Right lobe of liver (tissue), 6 donors: ENCODE data around the gene TMEM54. TPM values are rescaled to one million over a fixed set of nuclear protein-coding genes. Genes with fewer than 3 reads are reported as not detected.

Experiments used
- ATAC-seq, 4 donors: fragments of 200-7000 bp; cut with Tn5 transposase; one replicate each; pipeline ENCODE4 v1.9.1; 2020; ENCODE audit warnings: mild to moderate bottlenecking in 4 of 4, moderate library complexity in 4 of 4
- DNase-seq, 3 donors: peaks; one replicate each; pipeline ENCODE4 v3.0.0-alpha.2; 2020
- H3K27ac ChIP-seq, 3 donors: fragments of 200-600 bp; one replicate each; pipeline ENCODE4 v1.8.0; 2022
- H3K27me3 ChIP-seq, 2 donors: fragments of 200-600 bp; one replicate each; pipeline ENCODE4 v1.8.0; 2022
- H3K36me3 ChIP-seq, 4 donors: fragments of 200-600 bp; sonication (generic) in 1 of 4; one replicate each; pipeline versions ENCODE4 v1.5.1 to v1.8.0; 2017 to 2022; ENCODE audit warnings: control low read depth in 1 of 4
- H3K4me1 ChIP-seq, 4 donors: fragments of 200-600 bp; sonication (generic) in 1 of 4; one replicate each; pipeline versions ENCODE4 v1.5.1 to v1.8.0; 2017 to 2022; ENCODE audit warnings: control low read depth in 1 of 4
- H3K4me3 ChIP-seq, 3 donors: fragments of 200-600 bp; one replicate each; pipeline ENCODE4 v1.8.0; 2022
- H3K9me3 ChIP-seq, 4 donors: fragments of 200-600 bp; sonication (generic) in 1 of 4; one replicate each; pipeline versions ENCODE4 v1.5.1 to v1.8.0; 2017 to 2022; ENCODE audit warnings: control low read depth in 1 of 4
- CTCF ChIP-seq, 4 donors: fragments of 200-600 bp in 3 of 4; fragments of 450-650 bp in 1 of 4; IDR thresholded peaks; one replicate each; pipeline versions ENCODE4 v1.5.1 to v1.8.0; 2016 to 2022; ENCODE audit warnings: antibody characterized with exemption in 4 of 4, mild to moderate bottlenecking in 2 of 4
- POLR2A ChIP-seq: fragments of 450-650 bp; IDR thresholded peaks from one replicate; pipeline ENCODE4 v1.6.1; 2017; ENCODE audit warnings: antibody characterized with exemption, mild to moderate bottlenecking
- WGBS: methylation state at CpG from one replicate; pipeline ENCODE4 v1.1.6; 2018; ENCODE audit warnings: low coverage, low lambda C conversion rate; ENCODE audit not compliant: insufficient coverage; ENCODE audit errors: missing lambda C conversion rate; 5-methylcytosine and 5-hydroxymethylcytosine counted together
- intact Hi-C, 2 donors: fragments of 100-400 bp; cut with DNase I; formaldehyde crosslinking; loops; one replicate each; pipeline versions ENCODE4 v1.11.2 to v1.14.1; 2022
- total RNA-seq, 6 experiments: library from RNA; depleted of rRNA in 2 of 6; stranded (reverse); fragments of >200 nt in 2 of 6; fragmentation: NEBNext Ultra II Directional in 3 of 6; extraction: Animal tissue kit (Norgen Biotek cat#: 25700) in 3 of 6; gene quantifications; one replicate each; pipeline versions ENCODE4 v1.1.0 to v1.2.4, GENCODE V29; 2016 to 2023
- donor health status: DM: no; HTN: yes; CAD: no.
- donor health status: DM: no; HTN: no; CAD: no.
- donor health status: DM: no; HTN: no; CAD: no.
- donor health status: DM: no; HTN: yes; CAD: no.
- donor health status: DM: no; HTN: yes; CAD: no.

The TMEM54 gene
- total RNA-seq, 6 experiments from 2014 or later, result 3.9 to 14.4 (median 9.0) TPM

GRCh38 chr1:32918179-32918578 is 17.0 kb upstream of the TMEM54 start:
- intact Hi-C loops, result no loop called here
- TF ChIP-seq POLR2A (no peak), CTCF (IDR thresholded peaks at IDR 0.05) (no peak)
- ATAC-seq (no peak), DNase-seq (no peak)
- H3K9me3 ChIP-seq, result no peaks in the 10 kb centered on the region
- H3K4me1 ChIP-seq, result peaks cover 0 to 4% (median 0%) of the 10 kb centered on the region in 4 donors
- no CpG with 5 or more reads among the region's 1 CpG for WGBS
- no peaks in the 10 kb centered on the region for H3K27me3 ChIP-seq
- H3K36me3 ChIP-seq, result no peaks in the 10 kb centered on the region
- H3K4me3 ChIP-seq, result no peak overlapping the region
- no peak overlapping the region for H3K27ac ChIP-seq

GRCh38 chr1:32917521-32917920 is 16.3 kb upstream of the TMEM54 start:
- no peak for ATAC-seq
- intact Hi-C loops, result no loop called here
- no peak overlapping the region for H3K4me3 ChIP-seq
- 71% methylated on average over 5 of the region's 7 CpGs for WGBS
- TF ChIP-seq CTCF (IDR thresholded peaks at IDR 0.05), result no peak
- TF ChIP-seq POLR2A, result no peak
- H3K4me1 ChIP-seq, result peaks cover 0 to 4% (median 0%) of the 10 kb centered on the region in 4 donors
- H3K9me3 ChIP-seq, result no peaks in the 10 kb centered on the region
- no peak overlapping the region for H3K27ac ChIP-seq
- H3K36me3 ChIP-seq, result no peaks in the 10 kb centered on the region
- H3K27me3 ChIP-seq, result no peaks in the 10 kb centered on the region
- no peak for DNase-seq

- Histone ChIP-seq H3K4me3 (no peak overlapping the region), H3K27ac (no peak overlapping the region), H3K9me3 (no peaks in the 10 kb centered on the region), H3K36me3 (no peaks in the 10 kb centered on the region), H3K4me1 (peaks cover 0 to under 1% (median 0%) of the 10 kb centered on the region in 4 donors), H3K27me3 (no peaks in the 10 kb centered on the region)
- ATAC-seq (no peak), DNase-seq (no peak)
- TF ChIP-seq POLR2A (no peak), CTCF (IDR thresholded peaks at IDR 0.05) (no peak)
- WGBS, result 87% methylated on average over 11 of the region's 12 CpGs
- intact Hi-C loops, result no loop called here
Measured at GRCh38 chr1:32915766-32916706, 14.8 kb upstream of the TMEM54 start.

- H3K27me3 ChIP-seq, result no peaks in the 10 kb centered on the region
- no peaks in the 10 kb centered on the region for H3K4me1 ChIP-seq
- H3K27ac ChIP-seq, result no peak overlapping the region
- no peak for ATAC-seq
- H3K4me3 ChIP-seq, result no peak overlapping the region
- no peaks in the 10 kb centered on the region for H3K9me3 ChIP-seq
- DNase-seq, result no peak
- TF ChIP-seq CTCF (IDR thresholded peaks at IDR 0.05), result no peak
- no peak for TF ChIP-seq POLR2A
- H3K36me3 ChIP-seq, result no peaks in the 10 kb centered on the region
- WGBS, result 76% methylated on average over 5 of the region's 5 CpGs
- intact Hi-C loops, result no loop called here
Measured at GRCh38 chr1:32910319-32910718, 9.1 kb upstream of the TMEM54 start.
